ENCODE results near the gene POLE3. TPM values are rescaled to one million over a fixed set of nuclear protein-coding genes. Genes with fewer than 3 reads are reported as not detected.

POLE3 gene
- total RNA-seq, 1 donor from 2014 or later: 29.5 TPM

GRCh38 chr9:113361304-113362018, 49.0 kb downstream of the POLE3 start:
- DNase-seq (ENCODE audit: low spot score): no peak
- Mint-ChIP-seq H3K4me1 (ENCODE audit: low read depth) (peaks cover 13% of the 10 kb centered on the region), H3K27me3 (ENCODE audit: low read depth) (peaks cover 10% of the 10 kb centered on the region), H3K27ac (ENCODE audit: unreplicated experiment) (no peak overlapping the region), H3K9me3 (ENCODE audit: low read depth) (no peaks in the 10 kb centered on the region), H3K4me3 (ENCODE audit: unreplicated experiment) (no peak overlapping the region), H3K36me3 (ENCODE audit: low read depth) (no peaks in the 10 kb centered on the region)
- no peak for TF ChIP-seq CTCF (IDR thresholded peaks at IDR 0.05)

DNA sequence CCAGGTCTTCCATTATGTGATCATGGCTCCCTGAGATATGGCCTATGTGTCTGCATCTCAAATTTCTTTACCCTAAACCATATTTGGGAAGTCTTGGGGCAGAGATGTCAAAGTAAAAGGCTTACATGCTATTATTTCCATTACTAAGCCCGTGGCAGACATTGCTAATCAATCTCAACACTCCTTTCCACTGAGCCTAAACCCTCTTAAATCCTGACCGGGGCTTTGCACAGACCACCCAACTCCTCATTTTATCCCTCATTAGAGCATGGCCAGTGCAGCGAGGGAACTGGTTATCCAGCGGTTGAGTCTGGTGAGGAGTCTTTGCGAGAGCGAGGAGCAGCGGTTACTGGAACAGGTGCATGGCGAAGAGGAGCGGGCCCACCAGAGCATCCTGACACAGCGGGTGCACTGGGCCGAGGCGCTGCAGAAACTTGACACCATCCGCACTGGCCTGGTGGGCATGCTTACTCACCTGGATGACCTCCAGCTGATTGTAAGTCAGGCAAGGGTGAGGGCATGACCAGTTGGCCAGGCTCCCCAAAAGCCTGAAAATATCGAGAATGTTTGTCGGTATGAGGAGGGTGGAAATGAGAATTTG, 50.1 kb downstream of the POLE3 start:
- Mint-ChIP-seq H3K27me3 (ENCODE audit: low read depth) (peaks cover 17% of the 10 kb centered on the region), H3K4me1 (ENCODE audit: low read depth) (peaks cover 13% of the 10 kb centered on the region), H3K27ac (ENCODE audit: unreplicated experiment) (no peak overlapping the region), H3K36me3 (ENCODE audit: low read depth) (no peaks in the 10 kb centered on the region), H3K9me3 (ENCODE audit: low read depth) (no peaks in the 10 kb centered on the region), H3K4me3 (ENCODE audit: unreplicated experiment) (no peak overlapping the region)
- no peak for DNase-seq (ENCODE audit: low spot score)
- no peak for TF ChIP-seq CTCF (IDR thresholded peaks at IDR 0.05)

GRCh38 chr9:113359385-113359784, 51.1 kb downstream of the POLE3 start:
- Mint-ChIP-seq H3K27me3 (ENCODE audit: low read depth) (peaks cover 22% of the 10 kb centered on the region), H3K27ac (ENCODE audit: unreplicated experiment) (no peak overlapping the region), H3K4me3 (ENCODE audit: unreplicated experiment) (no peak overlapping the region), H3K36me3 (ENCODE audit: low read depth) (no peaks in the 10 kb centered on the region), H3K9me3 (ENCODE audit: low read depth) (no peaks in the 10 kb centered on the region), H3K4me1 (ENCODE audit: low read depth) (peaks cover 13% of the 10 kb centered on the region)
- no peak for DNase-seq (ENCODE audit: low spot score)
- no peak for TF ChIP-seq CTCF (IDR thresholded peaks at IDR 0.05)

Other genes starting within 250 kb of the POLE3 start
- 26.0 to 33.6 TPM (median 27.6 TPM) in 3 replicates for gene FKBP15, start 189.4 kb downstream of the POLE3 start, total RNA-seq
- gene SLC31A1, start 189.1 kb downstream of the POLE3 start, total RNA-seq: 30.9 to 39.6 TPM (median 38.6 TPM) in 3 replicates
- 18.8 to 25.4 TPM (median 20.1 TPM) in 3 replicates for gene CDC26, start 135.1 kb downstream of the POLE3 start, total RNA-seq
- gene PRPF4, start 135.0 kb downstream of the POLE3 start, total RNA-seq: 18.2 to 23.7 TPM (median 20.8 TPM) in 3 replicates
- not detected in 3 replicates for gene RNF183, start 107.3 kb downstream of the POLE3 start, total RNA-seq
- gene WDR31, start 70.4 kb downstream of the POLE3 start, total RNA-seq: 1.7 to 2.4 TPM (median 1.8 TPM) in 3 replicates
- not detected in 3 replicates for gene BSPRY, start 61.1 kb downstream of the POLE3 start, total RNA-seq
- 9.1 to 10.7 TPM (median 10.2 TPM) in 3 replicates for gene HDHD3, start 33.7 kb downstream of the POLE3 start, total RNA-seq
- 21.8 to 33.0 TPM (median 22.6 TPM) in 3 replicates for gene ALAD, start 9.4 kb downstream of the POLE3 start, total RNA-seq
- 0.19 to 0.37 TPM in 2 of 3 replicates, not detected in the other for gene C9orf43, start 72 bp upstream of the POLE3 start, total RNA-seq
- 33.8 to 58.2 TPM (median 55.2 TPM) in 3 replicates for gene RGS3, start 53.1 kb upstream of the POLE3 start, total RNA-seq

All from chondrocyte (in vitro differentiated cells).